KMS-11 (cell line): ENCODE measurements around the gene CISD3.

ENCODE experiments used
- H2AFZ ChIP-seq: fragments of 200-600 bp; sonication (generic); 2 replicates; pipeline ENCODE4 v1.6.1; 2016; ENCODE audit warnings: antibody characterized with exemption, mixed run types, low read depth
- H3K27ac ChIP-seq: fragments of 200-600 bp; sonication (generic); 2 replicates; pipeline ENCODE4 v1.6.1; 2016; ENCODE audit warnings: mild to moderate bottlenecking, mixed run types
- H3K27me3 ChIP-seq: fragments of 200-600 bp; sonication (generic); 2 replicates; pipeline ENCODE4 v1.6.1; 2017; ENCODE audit warnings: mild to moderate bottlenecking, low read depth, mixed run types, moderate library complexity; ENCODE audit not compliant: insufficient read depth
- H3K36me3 ChIP-seq: fragments of 200-600 bp; sonication (generic); 2 replicates; pipeline ENCODE4 v1.6.1; 2017; ENCODE audit warnings: mild to moderate bottlenecking, mixed run types; ENCODE audit not compliant: insufficient read depth
- H3K4me1 ChIP-seq: fragments of 200-600 bp; sonication (generic); 2 replicates; pipeline ENCODE4 v1.6.1; 2016; ENCODE audit warnings: mild to moderate bottlenecking, low read depth, mixed run types; ENCODE audit not compliant: poor library complexity, severe bottlenecking
- H3K4me2 ChIP-seq: fragments of 200-600 bp; sonication (generic); 2 replicates; pipeline ENCODE4 v1.7.0; 2016; ENCODE audit warnings: mild to moderate bottlenecking, mixed run types
- H3K4me3 ChIP-seq: fragments of 200-600 bp; sonication (generic); IDR thresholded peaks from 2 replicates; pipeline ENCODE4 v1.6.1; 2017; ENCODE audit warnings: low read depth, low read length, mixed read lengths; ENCODE audit not compliant: insufficient read depth
- H3K79me2 ChIP-seq: fragments of 200-600 bp; sonication (generic); 2 replicates; pipeline ENCODE4 v1.6.1; 2016; ENCODE audit warnings: low read depth, mixed run types; ENCODE audit not compliant: insufficient read depth
- H3K9ac ChIP-seq: fragments of 200-600 bp; sonication (generic); 2 replicates; pipeline ENCODE4 v1.6.1; 2016; ENCODE audit warnings: mild to moderate bottlenecking, mixed run types
- H4K20me1 ChIP-seq: fragments of 200-600 bp; sonication (generic); 2 replicates; pipeline ENCODE4 v1.6.1; 2016; ENCODE audit warnings: mild to moderate bottlenecking, mixed run types; ENCODE audit not compliant: insufficient read depth
- CTCF ChIP-seq: fragments of 200-600 bp; sonication (generic); conservative IDR thresholded peaks from 2 replicates; pipeline ENCODE4 v1.6.1; 2017; ENCODE audit warnings: low read depth, mild to moderate bottlenecking, antibody characterized with exemption, low read length, moderate library complexity, mixed read lengths

CISD3 gene

DNA sequence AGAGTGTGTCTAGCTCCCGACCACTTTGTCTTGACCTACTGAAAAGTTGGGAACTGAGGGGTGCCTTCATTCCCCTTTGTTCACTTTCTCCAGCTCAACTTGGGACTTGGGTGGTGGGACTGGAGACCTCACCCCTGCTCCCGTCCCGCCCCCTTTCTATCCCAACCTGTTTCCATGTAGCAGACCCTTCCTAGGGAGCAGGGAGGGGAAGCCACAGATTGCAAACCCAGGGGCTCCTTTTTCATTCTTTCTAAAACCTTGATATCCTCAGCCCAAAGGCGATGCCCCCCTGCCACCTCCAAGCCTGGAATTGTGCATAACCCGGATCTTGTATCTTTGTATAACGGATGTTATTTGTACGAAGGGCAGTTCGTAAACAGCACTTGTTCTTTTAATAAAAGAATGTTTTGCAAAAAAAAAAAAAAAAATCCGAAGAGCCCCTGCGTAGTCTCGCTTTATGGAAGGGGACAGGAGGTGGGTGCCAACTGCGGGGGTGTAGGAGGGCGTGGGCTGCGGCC is 714 bp upstream of the CISD3 start:
- Histone ChIP-seq H3K36me3 (no peaks in the 10 kb centered on the region), H2AFZ (0 out of 2 replicates have a peak overlapping the region, but pooled peaks have one; percentile 24), H3K4me1 (peaks cover 18% of the 10 kb centered on the region), H3K79me2 (peaks cover 12% of the 10 kb centered on the region; the same call in 1 of the 2 replicates), H3K4me2 (peak overlapping the region; percentile 74), H3K4me3 (no peak overlapping the region), H3K27ac (no peak overlapping the region), H3K27me3 (no peaks in the 10 kb centered on the region), H4K20me1 (no peaks in the 10 kb centered on the region), H3K9ac (peak overlapping the region; percentile 34; the same call in 1 of the 2 replicates)
- TF ChIP-seq CTCF = no peak; the same call in 1 of the 2 replicates

DNA sequence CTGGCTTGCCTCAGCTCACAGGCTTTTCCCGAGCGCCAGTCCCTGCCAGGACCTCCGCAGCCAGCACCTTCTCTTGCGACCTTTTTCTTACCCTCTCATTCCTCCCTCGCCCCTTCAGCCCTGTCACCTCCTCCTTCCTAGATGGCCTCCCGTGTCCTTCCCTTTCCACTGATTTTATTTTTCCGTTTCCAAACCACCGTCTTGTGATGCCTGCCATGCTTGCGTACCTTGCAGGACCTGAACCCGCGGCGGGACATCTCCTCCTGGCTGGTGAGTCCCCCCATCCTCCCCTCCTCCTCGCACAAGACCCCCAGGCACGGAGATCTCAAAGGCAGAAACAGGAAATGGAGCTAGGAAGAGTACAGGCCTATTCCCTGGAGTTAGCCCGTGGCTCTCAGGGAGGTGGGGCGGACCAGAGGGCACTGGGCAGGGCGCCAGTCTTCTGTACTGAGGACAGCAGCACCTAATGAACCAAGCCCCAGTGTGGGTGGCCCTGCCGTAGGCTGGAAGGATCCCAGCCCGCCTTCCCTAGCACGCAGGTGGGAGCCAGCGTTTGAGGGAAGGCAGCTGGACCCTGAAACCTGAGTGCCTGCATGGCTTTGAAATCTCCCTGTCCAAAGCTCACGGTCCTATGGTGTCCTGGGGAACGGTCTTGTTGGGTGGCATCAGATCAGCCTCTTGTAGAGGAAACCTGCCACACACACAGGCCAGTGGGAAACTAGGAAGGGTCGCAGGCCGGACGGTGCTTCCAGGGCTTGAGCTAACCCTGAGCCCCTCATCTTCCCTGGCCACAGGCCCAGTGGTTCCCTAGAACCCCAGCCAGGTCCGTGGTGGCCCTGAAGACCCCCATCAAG is 612 bp downstream of the CISD3 start:
- Histone ChIP-seq H2AFZ (peak overlapping the region; percentile 96), H3K4me3 (peak overlapping the region; percentile 59), H3K4me1 (peaks cover 25% of the 10 kb centered on the region), H4K20me1 (no peaks in the 10 kb centered on the region), H3K27me3 (no peaks in the 10 kb centered on the region), H3K36me3 (no peaks in the 10 kb centered on the region), H3K4me2 (peak overlapping the region; percentile 94), H3K27ac (peak overlapping the region; percentile 35), H3K79me2 (peaks cover 12% of the 10 kb centered on the region; the same call in 1 of the 2 replicates), H3K9ac (peak overlapping the region; percentile 83)
- no peak for TF ChIP-seq CTCF

- H3K9ac ChIP-seq = peak overlapping the region; percentile 83; the same call in 1 of the 2 replicates
- H3K27me3 ChIP-seq = no peaks in the 10 kb centered on the region
- H3K79me2 ChIP-seq = peaks cover 12% of the 10 kb centered on the region; the same call in 1 of the 2 replicates
- peak overlapping the region; percentile 94; the same call in 1 of the 2 replicates for H3K4me2 ChIP-seq
- H2AFZ ChIP-seq = no peak overlapping the region
- peaks cover 25% of the 10 kb centered on the region for H3K4me1 ChIP-seq
- H3K27ac ChIP-seq = no peak overlapping the region
- no peak overlapping the region for H3K4me3 ChIP-seq
- no peak for TF ChIP-seq CTCF
- H3K36me3 ChIP-seq = no peaks in the 10 kb centered on the region
- H4K20me1 ChIP-seq = no peaks in the 10 kb centered on the region
Measured at GRCh38 chr17:38731526-38732294, 1.6 kb downstream of the CISD3 start.

GRCh38 chr17:38732376-38733281 is 2.5 kb downstream of the CISD3 start:
- H3K4me3 ChIP-seq = no peak overlapping the region
- no peak overlapping the region for H3K4me2 ChIP-seq
- no peak overlapping the region for H2AFZ ChIP-seq
- no peaks in the 10 kb centered on the region for H3K36me3 ChIP-seq
- no peaks in the 10 kb centered on the region for H4K20me1 ChIP-seq
- no peak for TF ChIP-seq CTCF
- H3K9ac ChIP-seq = no peak overlapping the region
- no peaks in the 10 kb centered on the region for H3K27me3 ChIP-seq
- no peak overlapping the region for H3K27ac ChIP-seq
- H3K4me1 ChIP-seq = peaks cover 25% of the 10 kb centered on the region
- H3K79me2 ChIP-seq = peaks cover 12% of the 10 kb centered on the region; the same call in 1 of the 2 replicates
